GM20431 (cell line): Measurements from ENCODE around the gene SCN9A.
"Not testable (repeated sequence)": the region's sequence is repeated elsewhere in the genome, so short reads cannot be mapped to it uniquely, and the experiment has no call there.

Source experiments
- in situ Hi-C: fragments of 300-500 bp; cut with MseI, MboI; formaldehyde crosslinking; loops from one replicate; pipeline ENCODE4 v1.15.0; 2020; ENCODE audit warnings: low sequenced_read_pairs; ENCODE audit not compliant: unreplicated experiment

The SCN9A gene

DNA sequence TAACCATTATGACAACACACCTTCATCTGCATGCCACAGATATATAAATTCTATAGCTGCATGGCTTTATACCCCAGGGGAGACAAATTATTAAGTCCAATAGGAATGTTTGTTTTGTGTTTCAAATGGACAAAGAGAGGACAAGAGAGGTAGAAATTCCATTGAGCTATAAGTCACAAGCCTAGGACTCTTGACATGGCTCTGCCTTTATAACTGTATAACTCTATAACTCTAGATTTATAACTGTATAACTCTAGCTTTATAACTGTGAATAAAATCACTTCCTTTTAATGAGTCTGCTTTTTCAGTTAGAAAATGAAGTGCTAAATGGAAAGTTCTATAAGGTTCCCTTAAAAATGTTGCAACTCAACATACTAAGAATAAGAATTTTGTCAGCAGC, 106.4 kb downstream of the SCN9A start:
- in situ Hi-C loops = no loop called here

DNA sequence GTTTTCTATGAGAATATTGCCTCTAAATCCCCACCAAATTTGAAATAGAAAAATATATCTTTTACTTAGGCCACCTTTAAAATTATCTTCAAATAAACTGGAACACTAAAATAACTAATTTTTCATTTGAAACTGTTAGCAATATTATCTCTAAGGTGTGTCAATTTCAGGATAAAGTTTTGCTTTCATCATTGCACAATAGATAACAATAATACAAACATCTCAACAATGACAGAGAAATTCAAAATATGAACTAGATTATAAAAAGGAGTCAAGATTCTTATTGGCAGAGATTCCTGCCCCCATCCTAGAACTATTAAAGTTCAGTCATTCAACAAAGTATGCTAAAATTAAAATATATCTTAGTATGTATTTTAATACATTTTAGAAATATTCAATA, 117.9 kb downstream of the SCN9A start:
- in situ Hi-C loops = no loop called here

- in situ Hi-C loops = no loop called here
Observed at GRCh38 chr2:166256896-166257295, 118.8 kb downstream of the SCN9A start.

DNA sequence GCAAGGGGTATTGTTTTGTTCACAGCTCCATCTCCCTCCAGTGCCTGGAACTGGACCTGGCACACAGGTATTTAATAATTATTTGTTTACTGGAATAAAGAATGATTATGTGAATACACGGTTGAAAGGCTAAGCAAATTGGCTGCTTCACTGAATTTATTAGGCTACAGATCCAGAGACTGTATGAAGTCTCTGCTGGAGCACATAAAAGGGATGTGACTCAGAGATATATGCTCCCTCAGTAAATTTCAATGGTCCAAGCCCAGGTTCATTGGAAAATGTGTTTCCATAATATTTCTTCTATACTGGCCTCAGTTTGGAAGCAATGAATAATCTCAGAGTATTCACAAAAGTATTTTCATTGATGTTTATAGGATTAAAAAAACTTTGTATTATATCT, 126.4 kb downstream of the SCN9A start:
- in situ Hi-C loops = no loop called here

- in situ Hi-C loops = no loop called here
Observed at GRCh38 chr2:166246901-166247300, 128.8 kb downstream of the SCN9A start.

DNA sequence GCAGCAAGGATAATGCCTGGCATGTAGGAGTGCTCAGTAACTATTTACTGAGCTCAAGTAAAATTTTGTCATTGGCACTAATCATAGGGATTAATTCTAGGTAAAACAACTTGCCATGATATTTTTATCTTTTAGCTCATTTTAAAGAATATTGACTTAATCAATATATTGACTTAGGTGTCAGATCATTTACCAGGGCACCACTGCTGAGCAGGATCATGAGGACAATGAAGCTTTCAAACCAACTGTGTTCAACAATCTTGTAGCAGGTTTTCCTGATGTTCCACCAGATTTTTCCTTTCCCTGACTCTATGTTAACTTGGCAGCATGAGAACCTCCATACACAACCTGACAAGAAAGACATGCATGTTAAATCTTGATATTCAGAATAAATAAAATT, 133.4 kb downstream of the SCN9A start:
- in situ Hi-C loops = no loop called here

GRCh38 chr2:166240387-166241313, 135.1 kb downstream of the SCN9A start:
- in situ Hi-C loops = no loop called here

GRCh38 chr2:166239548-166239947, 136.2 kb downstream of the SCN9A start:
- in situ Hi-C loops = no loop called here

- in situ Hi-C loops = no loop called here
Observed at GRCh38 chr2:166238176-166238575, 137.6 kb downstream of the SCN9A start.

DNA sequence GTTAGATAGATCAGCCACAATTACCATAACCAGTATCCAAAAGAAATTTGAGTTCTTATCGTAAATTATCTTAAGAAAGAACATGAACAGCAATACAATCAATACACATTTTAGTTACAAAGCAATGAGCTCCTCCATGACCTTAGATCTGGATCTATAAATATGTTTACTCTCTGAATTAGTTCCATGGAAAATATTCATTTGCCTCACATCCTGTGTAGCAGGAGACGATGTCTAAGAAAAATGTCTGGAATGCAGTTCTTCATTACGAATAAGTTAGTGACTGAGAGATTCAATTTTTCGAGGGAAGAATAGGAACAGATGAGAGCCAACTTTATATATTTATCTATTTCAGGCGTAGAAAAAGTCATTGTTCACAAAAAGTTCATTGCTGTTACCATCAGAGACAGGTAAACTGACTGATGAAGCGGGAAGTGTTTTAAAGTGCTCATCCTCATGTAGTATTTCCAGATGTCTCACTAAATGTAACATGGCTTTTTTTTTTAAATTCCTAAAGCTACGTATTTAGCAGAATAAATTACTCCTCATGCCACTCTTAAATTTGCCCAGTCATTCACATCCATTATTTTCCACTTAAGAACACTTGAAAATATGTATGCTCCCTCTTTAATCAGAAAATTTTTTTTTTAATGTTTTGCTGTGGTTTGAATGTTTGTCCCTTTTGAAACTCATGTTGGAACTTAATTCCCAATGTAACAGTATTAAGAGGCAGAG, 141.5 kb downstream of the SCN9A start:
- in situ Hi-C loops = no loop called here

DNA sequence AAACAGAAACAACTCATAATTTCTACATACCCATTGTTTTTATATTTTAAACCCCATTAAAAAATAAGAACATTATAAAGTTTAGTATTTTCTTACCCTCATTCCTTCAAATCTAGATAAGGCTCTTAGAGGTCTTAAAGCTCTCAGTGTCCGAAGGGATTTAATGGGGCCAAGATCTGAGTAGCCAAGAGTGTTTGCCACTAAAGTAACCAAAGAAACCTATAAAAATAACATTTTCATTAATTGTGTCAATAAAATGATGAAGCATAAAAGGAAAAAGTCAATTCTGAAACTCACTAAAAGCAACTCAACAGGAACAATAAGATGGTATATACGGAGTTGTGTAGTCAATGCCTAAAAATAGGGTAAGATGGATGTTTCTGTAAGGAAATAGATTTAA, 142.5 kb downstream of the SCN9A start:
- in situ Hi-C loops = no loop called here

DNA sequence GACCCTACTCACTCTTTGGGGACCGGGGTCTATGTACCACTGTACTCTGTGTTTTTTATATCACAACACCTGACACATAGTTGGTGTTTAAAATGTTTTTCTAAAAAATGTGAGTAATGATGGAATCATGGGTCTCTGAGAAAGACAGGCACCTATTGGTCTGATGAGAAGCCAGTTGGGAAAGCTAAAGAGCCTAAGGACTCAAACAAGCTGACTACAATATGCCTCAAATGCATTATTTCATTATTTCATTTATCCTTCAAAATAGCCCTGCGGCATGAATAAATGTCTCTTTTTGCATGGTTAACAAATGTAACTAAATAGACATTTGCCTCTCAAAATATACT, 145.0 kb downstream of the SCN9A start:
- in situ Hi-C loops = no loop called here

DNA sequence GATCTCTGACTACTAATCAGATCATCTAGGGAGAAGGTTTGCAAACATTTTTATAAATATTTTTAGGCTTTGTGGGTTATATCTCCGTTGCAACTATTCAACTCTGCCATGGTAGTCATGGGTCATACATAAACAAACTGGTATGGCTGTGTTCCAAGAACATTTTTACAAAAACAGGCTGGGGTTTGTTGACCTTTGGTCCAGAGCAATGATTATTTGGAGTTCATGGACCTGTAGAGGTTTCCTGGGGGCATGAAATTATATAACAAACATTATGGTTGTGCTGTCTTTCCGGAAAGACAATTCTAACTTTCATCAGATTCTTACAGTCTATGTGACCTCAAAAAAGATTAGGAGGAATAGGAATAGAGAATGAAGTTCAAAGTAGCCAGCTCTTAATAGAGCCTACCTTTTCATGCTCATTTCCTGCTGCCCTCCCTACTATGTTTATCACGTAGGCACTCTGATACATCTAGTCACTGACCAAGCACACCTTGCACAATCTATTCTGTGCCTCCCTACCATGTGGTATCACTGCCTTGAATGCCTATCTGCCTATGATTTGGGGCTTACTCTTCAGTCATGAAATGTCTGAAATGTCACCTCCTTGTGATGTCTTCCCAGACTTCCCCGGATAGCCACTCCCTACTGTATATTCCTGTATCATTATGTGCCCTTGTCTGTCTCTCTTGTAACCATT, 145.6 kb downstream of the SCN9A start:
- in situ Hi-C loops = no loop called here

DNA sequence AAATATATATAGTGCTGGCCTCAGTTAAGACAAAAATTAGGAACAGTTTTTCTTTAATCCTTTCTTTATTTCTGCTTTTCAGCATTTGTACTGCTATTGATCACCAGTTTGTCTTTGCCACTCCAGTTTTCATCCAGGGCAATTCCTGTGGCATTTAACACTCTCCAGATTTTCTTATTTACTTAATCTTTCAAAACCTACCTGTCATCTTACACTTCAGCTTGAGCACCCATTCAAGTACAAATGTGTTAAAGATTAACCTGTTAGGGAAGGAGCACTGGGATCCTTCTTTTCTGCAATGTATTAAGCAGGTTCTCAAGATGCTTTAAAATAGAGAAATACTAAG, 146.1 kb downstream of the SCN9A start:
- in situ Hi-C loops = no loop called here

DNA sequence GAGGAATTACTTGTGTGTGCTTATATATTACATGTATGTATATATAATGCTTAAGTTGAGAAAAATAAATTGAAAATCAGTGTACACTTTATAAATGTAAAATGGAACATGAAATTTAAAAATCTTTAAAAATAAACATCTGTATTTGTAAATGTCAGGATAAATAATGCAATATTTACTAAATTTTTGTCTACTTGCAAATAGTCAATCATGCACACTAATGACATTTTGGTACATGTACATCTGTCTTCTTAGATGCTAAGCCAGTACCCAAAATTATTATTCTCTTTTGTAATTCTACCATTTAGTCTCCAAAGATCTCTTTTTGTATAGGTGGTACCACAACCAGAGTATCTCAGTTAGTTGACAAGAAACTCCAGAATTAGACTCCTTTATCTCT, 151.5 kb downstream of the SCN9A start:
- in situ Hi-C loops = no loop called here

- in situ Hi-C loops = no loop called here
Observed at GRCh38 chr2:166223298-166223697, 152.4 kb downstream of the SCN9A start.

- in situ Hi-C loops = no loop called here
Observed at GRCh38 chr2:166211079-166211478, 164.7 kb downstream of the SCN9A start.

DNA sequence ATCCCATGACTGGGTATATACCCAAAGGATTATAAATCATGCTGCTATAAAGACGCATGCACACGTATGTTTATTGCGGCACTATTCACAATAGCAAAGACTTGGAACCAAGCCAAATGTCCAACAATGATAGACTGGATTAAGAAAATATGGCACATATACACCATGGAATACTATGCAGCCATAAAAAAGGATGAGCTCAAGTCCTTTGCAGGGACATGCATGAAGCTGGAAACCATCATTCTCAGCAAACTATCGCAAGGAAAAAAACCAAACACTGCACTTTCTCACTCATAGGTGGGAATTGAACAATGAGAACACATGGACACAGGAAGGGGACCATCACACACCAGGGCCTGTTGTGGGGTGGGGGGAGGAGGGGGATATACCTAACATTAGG, 165.8 kb downstream of the SCN9A start:
- in situ Hi-C loops = not testable (repeated sequence)

- in situ Hi-C loops = not testable (repeated sequence)
Observed at GRCh38 chr2:166209367-166209766, 166.4 kb downstream of the SCN9A start.

- in situ Hi-C loops = not testable (repeated sequence)
Observed at GRCh38 chr2:166206153-166206552, 169.6 kb downstream of the SCN9A start.

DNA sequence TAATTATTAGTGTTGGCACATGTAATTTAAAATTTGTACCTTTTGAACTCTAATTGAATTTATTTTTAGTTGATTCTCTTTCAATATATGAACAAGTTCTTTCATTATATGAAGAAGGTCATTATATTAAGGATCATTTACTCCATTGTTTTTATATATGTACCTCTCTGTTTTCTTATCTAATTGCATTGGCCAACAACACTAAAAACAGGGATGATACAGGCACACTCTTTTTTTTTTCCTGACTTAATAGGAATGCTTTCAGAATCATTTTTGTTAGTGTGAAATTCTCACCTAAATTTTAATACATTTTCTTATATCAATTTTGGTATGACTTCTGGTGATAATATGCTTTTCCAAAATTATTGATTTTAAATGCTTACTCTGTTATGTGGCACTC, 173.0 kb downstream of the SCN9A start:
- in situ Hi-C loops = no loop called here
